ENCODE results near the gene SLC66A3. TPM values are rescaled to one million over a fixed set of nuclear protein-coding genes. Genes with fewer than 3 reads are reported as not detected.

Gene SLC66A3
- total RNA-seq, 1 experiment from 2014 or later = 13.3 TPM

GRCh38 chr2:11133238-11133935 lies 21.9 kb upstream of the SLC66A3 start:
- no CpG with 5 or more reads among the region's 25 CpGs for WGBS (ENCODE audit: extremely low coverage, insufficient read length, low lambda C conversion rate)
- DNase-seq = no peak
- peak overlapping the region; percentile 50 for H3K9ac ChIP-seq (ENCODE audit: extremely low read depth, insufficient read length, low read length)

More at GRCh38 chr2:11133238-11133935, 21.9 kb upstream of the SLC66A3 start:
- no peak overlapping the region for H2BK120ac ChIP-seq (ENCODE audit: low read depth, low read length, poor library complexity, severe bottlenecking)
- H4K5ac ChIP-seq (ENCODE audit: insufficient read length, low read depth, low read length) = no peak overlapping the region
- peaks cover 3% of the 10 kb centered on the region for H3K27me3 Mint-ChIP-seq (ENCODE audit: low read depth)
- H3K27ac ChIP-seq (ENCODE audit: insufficient read length, low read depth, low read length) = no peak overlapping the region
- H3K14ac ChIP-seq (ENCODE audit: insufficient read depth, low read length) = peak overlapping the region; percentile 94
- H4K91ac ChIP-seq (ENCODE audit: insufficient read length, low read depth, low read length) = no peak overlapping the region
- H3K4me3 Mint-ChIP-seq = peak overlapping the region; percentile 67 to 83
- no peaks in the 10 kb centered on the region for H3K27me3 ChIP-seq (ENCODE audit: insufficient read depth, low read length)
- H3K4ac ChIP-seq (ENCODE audit: low read depth, low read length) = peak overlapping the region; percentile 38; the same call in 1 of the 2 replicates
- no peak overlapping the region for H2BK12ac ChIP-seq (ENCODE audit: insufficient read length, low read depth, low read length)
- H2AFZ ChIP-seq (ENCODE audit: low read length) = peak overlapping the region; percentile 53
- H2BK15ac ChIP-seq (ENCODE audit: low read depth, low read length) = no peak overlapping the region
- no peak overlapping the region for H2AK5ac ChIP-seq (ENCODE audit: insufficient read length, low read length)
- no peaks in the 10 kb centered on the region; the same call in 1 of the 2 replicates for H3K4me1 ChIP-seq (ENCODE audit: insufficient read depth, low read length)
- no peaks in the 10 kb centered on the region for H3K9me3 ChIP-seq (ENCODE audit: control insufficient read depth, low read depth, low read length)
- H3K9me3 Mint-ChIP-seq = no peaks in the 10 kb centered on the region
- TF ChIP-seq, protein P1, sequence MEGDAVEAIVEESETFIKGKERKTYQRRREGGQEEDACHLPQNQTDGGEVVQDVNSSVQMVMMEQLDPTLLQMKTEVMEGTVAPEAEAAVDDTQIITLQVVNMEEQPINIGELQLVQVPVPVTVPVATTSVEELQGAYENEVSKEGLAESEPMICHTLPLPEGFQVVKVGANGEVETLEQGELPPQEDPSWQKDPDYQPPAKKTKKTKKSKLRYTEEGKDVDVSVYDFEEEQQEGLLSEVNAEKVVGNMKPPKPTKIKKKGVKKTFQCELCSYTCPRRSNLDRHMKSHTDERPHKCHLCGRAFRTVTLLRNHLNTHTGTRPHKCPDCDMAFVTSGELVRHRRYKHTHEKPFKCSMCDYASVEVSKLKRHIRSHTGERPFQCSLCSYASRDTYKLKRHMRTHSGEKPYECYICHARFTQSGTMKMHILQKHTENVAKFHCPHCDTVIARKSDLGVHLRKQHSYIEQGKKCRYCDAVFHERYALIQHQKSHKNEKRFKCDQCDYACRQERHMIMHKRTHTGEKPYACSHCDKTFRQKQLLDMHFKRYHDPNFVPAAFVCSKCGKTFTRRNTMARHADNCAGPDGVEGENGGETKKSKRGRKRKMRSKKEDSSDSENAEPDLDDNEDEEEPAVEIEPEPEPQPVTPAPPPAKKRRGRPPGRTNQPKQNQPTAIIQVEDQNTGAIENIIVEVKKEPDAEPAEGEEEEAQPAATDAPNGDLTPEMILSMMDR (conservative IDR thresholded peaks at IDR 0.05) = no peak
- peak overlapping the region; percentile 90 for H3K18ac ChIP-seq (ENCODE audit: insufficient read length, low read depth, low read length)
- no peaks in the 10 kb centered on the region; a peak in 2 of 7 replicates for H3K36me3 Mint-ChIP-seq (ENCODE audit: insufficient read depth in 1 of 3, low read depth in 3 of 3)
- no peak overlapping the region for H2BK5ac ChIP-seq (ENCODE audit: insufficient read length, low read length)
- H3K23ac ChIP-seq (ENCODE audit: insufficient read length, low read depth, low read length) = no peak overlapping the region
- H3K4me1 Mint-ChIP-seq = peaks cover 15 to 22% of the 10 kb centered on the region in 2 experiments
- H3K79me1 ChIP-seq (ENCODE audit: insufficient read depth, low read depth, low read length, poor library complexity, severe bottlenecking) = no peaks in the 10 kb centered on the region
- no peak overlapping the region for H3T11ph ChIP-seq (ENCODE audit: low read length)
- no peak overlapping the region for H2BK20ac ChIP-seq (ENCODE audit: low read depth, low read length, poor library complexity, severe bottlenecking)
- no peaks in the 10 kb centered on the region for H4K20me1 ChIP-seq (ENCODE audit: control insufficient read depth, insufficient read depth, insufficient read length)
- no peak overlapping the region for H4K8ac ChIP-seq (replicated peaks; ENCODE audit: insufficient read length, low read depth, low read length)
- H3K56ac ChIP-seq (ENCODE audit: insufficient read length, low read depth, low read length) = no peak overlapping the region
- peak overlapping the region; percentile 50 to 97 (median 90); a peak in 5 of 7 replicates for H3K27ac Mint-ChIP-seq
- H3K4me2 ChIP-seq (ENCODE audit: insufficient read depth, insufficient read length, low read length) = peak overlapping the region; percentile 50
- H3K23me2 ChIP-seq (ENCODE audit: insufficient read length, low read depth, low read length, poor library complexity, severe bottlenecking) = peaks cover 11% of the 10 kb centered on the region
- H3K79me2 ChIP-seq (ENCODE audit: insufficient read depth, low read length) = no peaks in the 10 kb centered on the region
